Parathyroid adenoma (tissue), 2 donors: ENCODE data around the gene ZBTB21.

Experiments used
- H2AFZ ChIP-seq: fragments of 300-600 bp; sonication (generic); one replicate; pipeline ENCODE4 v1.7.0; 2017; ENCODE audit warnings: antibody characterized with exemption, mild to moderate bottlenecking
- H3K27ac ChIP-seq: fragments of 300-600 bp; sonication (generic); one replicate; pipeline ENCODE4 v1.7.0; 2017
- H3K27me3 ChIP-seq: fragments of 300-600 bp; sonication (generic); one replicate; pipeline ENCODE4 v1.7.0; 2017; ENCODE audit warnings: low read length; ENCODE audit not compliant: control insufficient read depth, insufficient read depth
- H3K36me3 ChIP-seq: fragments of 300-600 bp; sonication (generic); one replicate; pipeline ENCODE4 v1.7.0; 2017; ENCODE audit warnings: low read length; ENCODE audit not compliant: control insufficient read depth, insufficient read depth
- H3K4me1 ChIP-seq: fragments of 300-600 bp; sonication (generic); one replicate; pipeline ENCODE4 v1.7.0; 2017; ENCODE audit warnings: control low read depth
- H3K4me2 ChIP-seq: fragments of 300-600 bp; sonication (generic); one replicate; pipeline ENCODE4 v1.7.0; 2017; ENCODE audit warnings: low read length
- H3K4me3 ChIP-seq: fragments of 300-600 bp; sonication (generic); one replicate; pipeline ENCODE4 v1.7.0; 2017; ENCODE audit warnings: low read depth, low read length
- H3K79me2 ChIP-seq: fragments of 300-600 bp; sonication (generic); one replicate; pipeline ENCODE4 v1.7.0; 2017; ENCODE audit warnings: control low read depth
- H3K9ac ChIP-seq: fragments of 300-600 bp; sonication (generic); one replicate; pipeline ENCODE4 v1.7.0; 2017; ENCODE audit warnings: mild to moderate bottlenecking
- H3K9me3 ChIP-seq: fragments of 300-600 bp; sonication (generic); one replicate; pipeline ENCODE4 v1.7.0; 2017; ENCODE audit warnings: low read length; ENCODE audit not compliant: control insufficient read depth
- TF ChIP-seq, protein P1 (sequence below): fragments of 300-600 bp; sonication (generic); IDR thresholded peaks from one replicate; pipeline ENCODE4 v1.7.0; 2017; ENCODE audit warnings: antibody characterized with exemption, mild to moderate bottlenecking
- donor health status: primary hyperparathyroidism.

The ZBTB21 gene

DNA sequence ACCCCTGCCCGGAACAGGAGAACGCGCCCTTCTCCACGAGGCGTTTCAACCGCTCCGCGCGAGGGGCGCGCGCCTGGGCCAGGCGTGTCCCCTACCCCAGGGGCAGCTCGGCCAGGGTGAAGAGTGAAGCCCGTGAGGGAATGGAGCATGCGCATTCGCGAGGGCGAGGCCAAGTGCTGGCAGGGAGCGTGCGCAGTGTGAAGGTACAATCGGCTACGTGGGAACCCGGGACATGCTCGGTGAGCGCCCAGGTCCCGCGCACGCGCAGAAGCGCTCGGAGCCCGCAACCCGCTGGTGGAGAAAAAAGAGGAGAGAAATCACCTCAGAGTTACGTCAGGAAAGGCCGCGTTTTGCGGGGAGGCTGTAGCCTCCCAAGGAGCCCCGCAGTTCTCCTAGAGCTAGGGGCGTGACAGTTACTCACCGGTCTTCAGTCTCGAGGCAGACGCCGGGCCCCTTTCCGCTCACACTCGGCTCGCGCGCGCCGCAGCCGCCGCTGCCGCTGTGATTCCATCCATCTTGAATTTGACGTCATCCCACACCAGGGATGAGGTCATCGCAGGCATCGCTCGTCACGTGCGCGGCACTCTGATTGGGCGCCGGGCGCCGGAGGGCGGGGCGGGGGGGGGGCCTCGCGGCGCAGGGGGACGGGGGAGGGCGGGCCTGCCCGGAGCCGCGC is at the start of gene ZBTB21:
TSS of gene ZBTB21 (minus strand) at position 530 of the 676 bp plus-strand sequence. CDS start 16,265 bp downstream, outside the sequence.
- Histone ChIP-seq H3K9ac (peak within 1 kb of the TSS; percentile 11), H3K4me3 (peak within 1 kb of the TSS; percentile 74), H3K36me3 (no peaks in the 10 kb centered on the region), H3K27ac (peak within 1 kb of the TSS; percentile 98), H3K27me3 (no peaks in the 10 kb centered on the region), H3K4me2 (peak within 1 kb of the TSS; percentile 82), H2AFZ (peak within 1 kb of the TSS; percentile 90), H3K9me3 (no peaks in the 10 kb centered on the region), H3K79me2 (peaks cover 7% of the 10 kb centered on the region), H3K4me1 (peaks cover 4% of the 10 kb centered on the region)
- TF ChIP-seq, protein P1, sequence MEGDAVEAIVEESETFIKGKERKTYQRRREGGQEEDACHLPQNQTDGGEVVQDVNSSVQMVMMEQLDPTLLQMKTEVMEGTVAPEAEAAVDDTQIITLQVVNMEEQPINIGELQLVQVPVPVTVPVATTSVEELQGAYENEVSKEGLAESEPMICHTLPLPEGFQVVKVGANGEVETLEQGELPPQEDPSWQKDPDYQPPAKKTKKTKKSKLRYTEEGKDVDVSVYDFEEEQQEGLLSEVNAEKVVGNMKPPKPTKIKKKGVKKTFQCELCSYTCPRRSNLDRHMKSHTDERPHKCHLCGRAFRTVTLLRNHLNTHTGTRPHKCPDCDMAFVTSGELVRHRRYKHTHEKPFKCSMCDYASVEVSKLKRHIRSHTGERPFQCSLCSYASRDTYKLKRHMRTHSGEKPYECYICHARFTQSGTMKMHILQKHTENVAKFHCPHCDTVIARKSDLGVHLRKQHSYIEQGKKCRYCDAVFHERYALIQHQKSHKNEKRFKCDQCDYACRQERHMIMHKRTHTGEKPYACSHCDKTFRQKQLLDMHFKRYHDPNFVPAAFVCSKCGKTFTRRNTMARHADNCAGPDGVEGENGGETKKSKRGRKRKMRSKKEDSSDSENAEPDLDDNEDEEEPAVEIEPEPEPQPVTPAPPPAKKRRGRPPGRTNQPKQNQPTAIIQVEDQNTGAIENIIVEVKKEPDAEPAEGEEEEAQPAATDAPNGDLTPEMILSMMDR: no peak

DNA sequence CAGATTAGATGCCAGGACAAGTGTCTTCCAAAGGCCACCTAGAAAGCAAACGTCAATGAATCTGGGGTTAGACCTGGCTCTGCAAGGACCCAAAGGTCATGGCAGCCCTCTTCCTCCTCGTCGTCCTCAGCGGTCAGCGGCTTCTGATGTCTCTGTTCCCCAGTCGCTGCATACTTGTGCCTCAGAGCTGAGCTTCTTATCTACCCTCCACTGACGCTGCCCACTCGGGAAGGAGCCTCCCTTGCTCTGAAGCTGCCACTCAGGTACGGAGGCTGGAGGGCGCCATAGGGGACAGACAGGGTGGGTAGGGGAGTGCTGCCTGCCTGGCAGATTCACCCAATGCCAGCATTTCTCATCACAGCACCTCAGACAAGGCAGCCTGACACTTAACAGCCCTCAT is 49.6 kb upstream of the ZBTB21 start:
- Histone ChIP-seq H3K9ac (no peak overlapping the region), H2AFZ (no peak overlapping the region), H3K27ac (no peak overlapping the region), H3K4me1 (peaks cover 3% of the 10 kb centered on the region), H3K36me3 (no peaks in the 10 kb centered on the region), H3K79me2 (no peaks in the 10 kb centered on the region), H3K4me2 (no peak overlapping the region), H3K27me3 (no peaks in the 10 kb centered on the region), H3K9me3 (no peaks in the 10 kb centered on the region), H3K4me3 (no peak overlapping the region)
- TF ChIP-seq, protein P1: no peak

- H3K4me1 ChIP-seq: peaks cover 3% of the 10 kb centered on the region
- H2AFZ ChIP-seq: no peak overlapping the region
- H3K9me3 ChIP-seq: no peaks in the 10 kb centered on the region
- no peaks in the 10 kb centered on the region for H3K27me3 ChIP-seq
- no peaks in the 10 kb centered on the region for H3K79me2 ChIP-seq
- TF ChIP-seq, protein P1: no peak
- no peak overlapping the region for H3K9ac ChIP-seq
- H3K4me2 ChIP-seq: no peak overlapping the region
- no peak overlapping the region for H3K27ac ChIP-seq
- no peak overlapping the region for H3K4me3 ChIP-seq
- H3K36me3 ChIP-seq: no peaks in the 10 kb centered on the region
These were observed 49.0 kb upstream of the ZBTB21 start for GRCh38 chr21:42059141-42059540.

DNA sequence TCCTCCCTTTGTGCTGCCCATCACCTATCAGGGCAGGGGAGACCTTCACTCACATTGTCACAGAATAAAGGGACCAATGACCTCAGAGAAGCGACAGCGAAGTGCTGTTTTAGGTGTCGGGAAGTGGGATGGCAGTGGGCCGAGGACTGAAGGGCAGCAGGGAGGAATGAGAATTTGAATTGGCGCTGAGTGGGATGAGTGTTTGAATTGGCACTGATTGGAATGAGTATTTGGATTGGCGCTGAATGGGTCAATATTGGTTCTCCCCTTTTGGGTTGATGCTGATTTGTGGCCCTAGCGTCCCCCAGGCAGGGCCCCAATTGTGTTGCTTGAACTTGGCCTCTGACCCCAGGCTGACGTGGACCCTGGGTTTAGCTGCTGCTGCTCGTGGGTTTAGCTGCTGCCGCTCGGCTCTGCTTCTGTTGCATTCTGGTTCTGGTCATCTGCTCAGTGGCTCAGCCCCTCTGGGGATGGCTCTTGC is 48.5 kb upstream of the ZBTB21 start:
- no peak overlapping the region for H3K9ac ChIP-seq
- no peaks in the 10 kb centered on the region for H3K36me3 ChIP-seq
- H3K9me3 ChIP-seq: no peaks in the 10 kb centered on the region
- H3K27ac ChIP-seq: no peak overlapping the region
- H3K27me3 ChIP-seq: no peaks in the 10 kb centered on the region
- H3K4me3 ChIP-seq: no peak overlapping the region
- H3K4me1 ChIP-seq: peaks cover 3% of the 10 kb centered on the region
- H3K4me2 ChIP-seq: no peak overlapping the region
- TF ChIP-seq, protein P1: no peak
- no peaks in the 10 kb centered on the region for H3K79me2 ChIP-seq
- H2AFZ ChIP-seq: no peak overlapping the region
